Calu3 (cell line): ENCODE data around the gene C1orf226. TPM values are rescaled to one million over a fixed set of nuclear protein-coding genes. Genes with fewer than 3 reads are reported as not detected.

Experiments
- BruUV-seq: library from RNA; stranded (reverse); fragments of 400-500 nt; replicated peaks from 2 replicates; lab custom pipeline; 2021; lab: Mats Ljungman, UMichigan
- CTCF ChIA-PET: fragments of 300-600 bp; sonication (Branson Sonifier 250); formaldehyde crosslinking; loops from one replicate; lab custom pipeline; 2022; ENCODE audit warnings: antibody characterized with exemption; lab: Charles Lee
- DNase-seq: peaks from one replicate; pipeline ENCODE4 v3.0.0; 2022
- H3K27ac Mint-ChIP-seq: one replicate; pipeline ENCODE4 v1.8.0; 2022; ENCODE audit warnings: mixed read lengths; ENCODE audit not compliant: unreplicated experiment
- H3K27me3 Mint-ChIP-seq: one replicate; pipeline ENCODE4 v1.8.0; 2022; ENCODE audit warnings: mixed read lengths; ENCODE audit not compliant: unreplicated experiment
- H3K36me3 Mint-ChIP-seq: one replicate; pipeline ENCODE4 v1.8.0; 2022; ENCODE audit warnings: mild to moderate bottlenecking, moderate library complexity, mixed read lengths; ENCODE audit not compliant: insufficient read depth, unreplicated experiment
- H3K4me1 Mint-ChIP-seq: one replicate; pipeline ENCODE4 v1.8.0; 2022; ENCODE audit warnings: mild to moderate bottlenecking, low read depth, mixed read lengths; ENCODE audit not compliant: unreplicated experiment
- H3K4me3 Mint-ChIP-seq: one replicate; pipeline ENCODE4 v1.8.0; 2022; ENCODE audit warnings: mild to moderate bottlenecking, low read depth, moderate library complexity, mixed read lengths; ENCODE audit not compliant: unreplicated experiment
- H3K9me3 Mint-ChIP-seq: one replicate; pipeline ENCODE4 v1.8.0; 2022; ENCODE audit warnings: low read depth, mixed read lengths; ENCODE audit not compliant: unreplicated experiment
- intact Hi-C: fragments of 100-400 bp; cut with micrococcal nuclease; formaldehyde crosslinking; loops from one replicate; pipeline ENCODE4 v1.10.0; 2022; ENCODE audit not compliant: unreplicated experiment
- total RNA-seq: library from RNA; stranded (reverse); gene quantifications from 2 replicates; pipeline ENCODE4 v1.2.3, GENCODE V29; 2022
- TF ChIP-seq, protein P1 (sequence below): fragments of 200-600 bp; IDR thresholded peaks from one replicate; pipeline ENCODE4 v1.8.0; 2022; ENCODE audit warnings: antibody characterized with exemption; ENCODE audit not compliant: unreplicated experiment

C1orf226 gene
- total RNA-seq, 1 experiment from 2014 or later = 14.1 TPM

DNA sequence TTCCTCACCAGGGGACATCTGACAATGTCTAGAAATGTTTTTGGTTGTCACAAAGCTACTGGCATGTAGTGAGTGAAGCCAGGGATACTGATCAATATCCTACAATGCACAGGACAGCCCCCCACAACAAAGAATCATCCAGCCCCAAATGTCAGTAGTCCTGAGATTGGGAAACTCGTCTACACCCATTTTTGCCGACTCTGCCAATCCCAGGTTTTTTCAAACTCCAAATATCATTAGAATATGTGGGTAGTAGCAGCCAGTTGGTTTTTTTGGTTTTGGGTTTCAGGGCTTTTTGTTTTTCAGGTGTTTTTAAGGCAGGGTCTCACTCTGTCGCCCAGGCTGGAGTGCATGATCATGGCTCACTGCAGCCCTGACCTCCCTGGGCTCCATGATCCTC, 10.8 kb upstream of the C1orf226 start:
- Mint-ChIP-seq H3K27ac (no peak overlapping the region), H3K27me3 (no peaks in the 10 kb centered on the region), H3K36me3 (peaks cover 10% of the 10 kb centered on the region), H3K4me1 (peaks cover 31% of the 10 kb centered on the region), H3K4me3 (no peak overlapping the region), H3K9me3 (no peaks in the 10 kb centered on the region)
- CTCF ChIA-PET = interaction anchor here (0.6 to 2.4 kb wide), 3 partner anchors 11 to 91 kb away, joined by 5 to 13 read pairs (median 5); partner anchors contain the start of gene C1orf226
- TF ChIP-seq, protein P1, sequence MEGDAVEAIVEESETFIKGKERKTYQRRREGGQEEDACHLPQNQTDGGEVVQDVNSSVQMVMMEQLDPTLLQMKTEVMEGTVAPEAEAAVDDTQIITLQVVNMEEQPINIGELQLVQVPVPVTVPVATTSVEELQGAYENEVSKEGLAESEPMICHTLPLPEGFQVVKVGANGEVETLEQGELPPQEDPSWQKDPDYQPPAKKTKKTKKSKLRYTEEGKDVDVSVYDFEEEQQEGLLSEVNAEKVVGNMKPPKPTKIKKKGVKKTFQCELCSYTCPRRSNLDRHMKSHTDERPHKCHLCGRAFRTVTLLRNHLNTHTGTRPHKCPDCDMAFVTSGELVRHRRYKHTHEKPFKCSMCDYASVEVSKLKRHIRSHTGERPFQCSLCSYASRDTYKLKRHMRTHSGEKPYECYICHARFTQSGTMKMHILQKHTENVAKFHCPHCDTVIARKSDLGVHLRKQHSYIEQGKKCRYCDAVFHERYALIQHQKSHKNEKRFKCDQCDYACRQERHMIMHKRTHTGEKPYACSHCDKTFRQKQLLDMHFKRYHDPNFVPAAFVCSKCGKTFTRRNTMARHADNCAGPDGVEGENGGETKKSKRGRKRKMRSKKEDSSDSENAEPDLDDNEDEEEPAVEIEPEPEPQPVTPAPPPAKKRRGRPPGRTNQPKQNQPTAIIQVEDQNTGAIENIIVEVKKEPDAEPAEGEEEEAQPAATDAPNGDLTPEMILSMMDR = no peak
- DNase-seq = no peak
- intact Hi-C loops = no loop called here
- no TSS peak for BruUV-seq

DNA sequence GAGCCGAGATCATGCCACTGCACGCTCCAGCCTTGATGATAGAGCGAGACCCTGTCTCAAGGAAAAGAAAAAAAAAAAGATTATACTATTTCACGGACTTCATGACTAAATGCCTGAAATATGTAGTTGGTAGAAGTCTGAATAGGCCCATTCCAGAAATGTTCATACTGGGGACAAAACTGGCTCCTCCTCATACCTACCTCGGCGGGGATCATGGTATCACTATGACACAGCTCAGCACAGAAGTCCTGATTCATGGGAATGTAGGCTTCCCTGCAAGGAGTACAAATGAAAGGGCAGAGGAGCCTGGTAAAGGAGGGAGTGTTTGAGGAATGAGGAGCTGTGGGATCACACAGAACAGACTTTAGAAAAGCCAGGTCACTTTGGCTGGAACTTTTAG, 9.9 kb upstream of the C1orf226 start:
- TF ChIP-seq, protein P1 = no peak
- DNase-seq = no peak
- intact Hi-C loops = no loop called here

DNA sequence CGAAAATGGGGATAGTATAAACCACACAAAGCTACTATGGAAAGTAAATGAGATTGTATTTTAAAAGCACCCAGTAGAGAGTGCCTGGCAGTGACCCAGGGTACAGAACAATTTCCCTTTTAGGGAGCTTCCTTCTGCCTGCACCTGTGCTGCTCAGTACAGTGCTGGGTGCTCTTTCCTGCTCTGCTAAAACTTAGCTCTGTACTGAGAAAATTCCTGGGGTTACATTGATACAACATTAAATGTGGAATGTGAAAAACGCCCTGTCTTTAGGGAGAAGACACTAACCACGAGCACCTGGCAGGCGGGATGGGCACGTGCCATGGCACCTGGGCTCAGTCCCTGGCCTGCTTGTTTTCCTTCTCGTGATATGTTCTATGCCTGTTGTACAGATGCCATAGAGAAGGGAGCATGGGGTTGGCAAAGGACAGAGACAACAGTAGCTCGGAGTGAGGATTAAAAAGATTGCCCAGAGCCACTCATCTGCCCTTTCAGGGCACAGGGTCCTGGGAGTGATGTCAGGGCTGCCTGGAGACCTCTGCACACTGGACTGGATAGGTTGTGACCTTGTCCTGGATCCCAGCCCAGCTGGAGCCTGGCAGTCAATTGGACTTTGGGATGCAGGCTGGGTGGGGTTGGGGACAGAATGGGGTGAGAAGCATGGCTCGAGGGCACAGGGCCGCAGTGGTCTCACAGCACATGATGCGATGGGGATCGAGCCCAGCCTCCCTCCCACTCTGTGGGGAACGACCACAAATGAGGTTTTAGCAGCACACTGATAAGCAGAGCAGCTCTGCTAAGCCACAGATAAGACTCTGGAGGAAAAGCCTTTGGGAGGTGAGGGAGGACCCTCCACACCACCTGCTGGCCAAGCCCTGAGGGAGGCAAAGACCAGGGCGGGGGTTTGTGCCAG, 9.1 kb upstream of the C1orf226 start:
- no peak overlapping the region for H3K4me3 Mint-ChIP-seq
- intact Hi-C loops = no loop called here
- peaks cover 10% of the 10 kb centered on the region for H3K36me3 Mint-ChIP-seq
- DNase-seq = no peak
- TF ChIP-seq, protein P1 = no peak
- H3K27ac Mint-ChIP-seq = peak overlapping the region; percentile 50
- no TSS peak for BruUV-seq
- H3K4me1 Mint-ChIP-seq = peaks cover 31% of the 10 kb centered on the region
- CTCF ChIA-PET = interaction anchor here (1.3 to 2.4 kb wide), 4 partner anchors 9 to 20 kb away, joined by 3 to 13 read pairs (median 3); partner anchors contain the start of gene C1orf226
- no peaks in the 10 kb centered on the region for H3K9me3 Mint-ChIP-seq
- no peaks in the 10 kb centered on the region for H3K27me3 Mint-ChIP-seq

More for the DNA sequence above, 9.9 kb upstream of the C1orf226 start:
- Mint-ChIP-seq H3K9me3 (no peaks in the 10 kb centered on the region), H3K27ac (no peak overlapping the region), H3K4me3 (no peak overlapping the region), H3K4me1 (peaks cover 31% of the 10 kb centered on the region), H3K36me3 (peaks cover 10% of the 10 kb centered on the region), H3K27me3 (no peaks in the 10 kb centered on the region)
- BruUV-seq = no TSS peak
- CTCF ChIA-PET = interaction anchor here (1.3 to 2.4 kb wide), 5 partner anchors 10 to 20 kb away, joined by 3 to 13 read pairs (median 3); partner anchors contain the start of gene C1orf226

DNA sequence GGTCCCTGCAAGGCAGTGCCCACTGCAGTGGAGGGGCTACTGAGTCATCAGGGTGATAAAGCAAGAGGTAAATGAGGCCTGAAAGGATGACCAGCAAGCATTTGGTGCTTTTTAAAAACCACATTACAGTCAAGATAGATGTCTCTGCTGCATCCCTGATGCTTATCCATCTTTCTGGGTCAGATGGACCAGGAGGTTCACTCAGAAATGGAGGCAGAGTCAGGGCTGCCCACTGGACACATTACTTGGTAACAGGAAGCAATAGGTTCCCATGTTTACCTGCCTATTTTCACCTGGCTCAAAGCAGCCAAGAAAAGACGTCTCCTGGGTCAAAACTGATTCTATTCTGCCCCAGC, 8.5 kb upstream of the C1orf226 start:
- no peaks in the 10 kb centered on the region for H3K27me3 Mint-ChIP-seq
- BruUV-seq = no TSS peak
- H3K36me3 Mint-ChIP-seq = peaks cover 10% of the 10 kb centered on the region
- H3K27ac Mint-ChIP-seq = peak overlapping the region; percentile 50
- H3K4me3 Mint-ChIP-seq = no peak overlapping the region
- intact Hi-C loops = no loop called here
- no peak for DNase-seq
- CTCF ChIA-PET = interaction anchor here (1.0 to 2.4 kb wide), 3 partner anchors 8 to 17 kb away, joined by 3 to 13 read pairs (median 3); partner anchors contain the start of gene C1orf226
- TF ChIP-seq, protein P1 = no peak
- H3K4me1 Mint-ChIP-seq = peaks cover 31% of the 10 kb centered on the region
- no peaks in the 10 kb centered on the region for H3K9me3 Mint-ChIP-seq
